ENCODE data around the gene OLIG1.

OLIG1 gene

GRCh38 chr21:33025489-33026442 is 44.2 kb upstream of the OLIG1 start, which contains the start of gene OLIG2:
Gene OLIG2 (plus strand): TSS chr21:33025935. CDS start chr21:33026863, 928 bp downstream.
- Histone ChIP-seq H3K27ac (ENCODE audit: low read depth, low read length, severe bottlenecking) (no peak within 1 kb of the TSS), H3K4me3 (ENCODE audit: extremely low read depth, insufficient read depth, low read length, poor library complexity, severe bottlenecking) (peak within 1 kb of the TSS; percentile 35), H3K4me1 (ENCODE audit: control insufficient read depth, insufficient read depth, low read length, poor library complexity, severe bottlenecking) (peaks cover 4% of the 10 kb centered on the region), H3K9me3 (ENCODE audit: control insufficient read depth, low read length) (no peaks in the 10 kb centered on the region), H3K36me3 (ENCODE audit: control insufficient read depth, insufficient read depth, low read length) (no peaks in the 10 kb centered on the region)
- WGBS, 2 experiments (ENCODE audit: insufficient coverage in 2 of 2): 1% methylated on average over 38 to 47 of the region's 59 CpGs

- no peak overlapping the region for H3K27ac ChIP-seq (ENCODE audit: low read depth, low read length, severe bottlenecking)
- 0 to 5% methylated on average over 7 to 8 of the region's 21 CpGs for WGBS, 2 experiments (ENCODE audit: insufficient coverage in 2 of 2)
- no peaks in the 10 kb centered on the region for H3K9me3 ChIP-seq (ENCODE audit: control insufficient read depth, low read length)
- no peak overlapping the region for H3K4me3 ChIP-seq (ENCODE audit: extremely low read depth, insufficient read depth, low read length, poor library complexity, severe bottlenecking)
- H3K4me1 ChIP-seq (ENCODE audit: control insufficient read depth, insufficient read depth, low read length, poor library complexity, severe bottlenecking): peaks cover 4% of the 10 kb centered on the region
- no peaks in the 10 kb centered on the region for H3K36me3 ChIP-seq (ENCODE audit: control insufficient read depth, insufficient read depth, low read length)
These were observed 43.5 kb upstream of the OLIG1 start for GRCh38 chr21:33026443-33026858.

GRCh38 chr21:33026878-33027400 is 43.0 kb upstream of the OLIG1 start:
- Histone ChIP-seq H3K4me3 (ENCODE audit: extremely low read depth, insufficient read depth, low read length, poor library complexity, severe bottlenecking) (no peak overlapping the region), H3K27ac (ENCODE audit: low read depth, low read length, severe bottlenecking) (no peak overlapping the region)

GRCh38 chr21:33027401-33028286 is 42.3 kb upstream of the OLIG1 start:
- Histone ChIP-seq H3K9me3 (ENCODE audit: control insufficient read depth, low read length) (no peaks in the 10 kb centered on the region), H3K4me3 (ENCODE audit: extremely low read depth, insufficient read depth, low read length, poor library complexity, severe bottlenecking) (no peak overlapping the region), H3K4me1 (ENCODE audit: control insufficient read depth, insufficient read depth, low read length, poor library complexity, severe bottlenecking) (peaks cover 4% of the 10 kb centered on the region), H3K27ac (ENCODE audit: low read depth, low read length, severe bottlenecking) (no peak overlapping the region), H3K36me3 (ENCODE audit: control insufficient read depth, insufficient read depth, low read length) (no peaks in the 10 kb centered on the region)
- WGBS, 2 experiments (ENCODE audit: insufficient coverage in 2 of 2): 1% methylated on average over 18 to 68 of the region's 85 CpGs

More at GRCh38 chr21:33026878-33027400, 43.0 kb upstream of the OLIG1 start:
- Histone ChIP-seq H3K4me1 (ENCODE audit: control insufficient read depth, insufficient read depth, low read length, poor library complexity, severe bottlenecking) (peaks cover 4% of the 10 kb centered on the region), H3K9me3 (ENCODE audit: control insufficient read depth, low read length) (no peaks in the 10 kb centered on the region), H3K36me3 (ENCODE audit: control insufficient read depth, insufficient read depth, low read length) (no peaks in the 10 kb centered on the region)
- 2 to 3% methylated on average over 44 of the region's 54 CpGs for WGBS, 2 experiments (ENCODE audit: insufficient coverage in 2 of 2)

GRCh38 chr21:33028287-33028670 is 41.7 kb upstream of the OLIG1 start:
- 2 to 3% methylated on average over 6 to 11 of the region's 15 CpGs for WGBS, 2 experiments (ENCODE audit: insufficient coverage in 2 of 2)
- H3K4me1 ChIP-seq (ENCODE audit: control insufficient read depth, insufficient read depth, low read length, poor library complexity, severe bottlenecking): peaks cover 4% of the 10 kb centered on the region
- H3K36me3 ChIP-seq (ENCODE audit: control insufficient read depth, insufficient read depth, low read length): no peaks in the 10 kb centered on the region
- no peaks in the 10 kb centered on the region for H3K9me3 ChIP-seq (ENCODE audit: control insufficient read depth, low read length)
- H3K4me3 ChIP-seq (ENCODE audit: extremely low read depth, insufficient read depth, low read length, poor library complexity, severe bottlenecking): no peak overlapping the region
- no peak overlapping the region for H3K27ac ChIP-seq (ENCODE audit: low read depth, low read length, severe bottlenecking)

GRCh38 chr21:33028773-33029384 is 41.1 kb upstream of the OLIG1 start:
- Histone ChIP-seq H3K4me1 (ENCODE audit: control insufficient read depth, insufficient read depth, low read length, poor library complexity, severe bottlenecking) (no peaks in the 10 kb centered on the region), H3K9me3 (ENCODE audit: control insufficient read depth, low read length) (no peaks in the 10 kb centered on the region), H3K4me3 (ENCODE audit: extremely low read depth, insufficient read depth, low read length, poor library complexity, severe bottlenecking) (no peak overlapping the region), H3K36me3 (ENCODE audit: control insufficient read depth, insufficient read depth, low read length) (no peaks in the 10 kb centered on the region), H3K27ac (ENCODE audit: low read depth, low read length, severe bottlenecking) (no peak overlapping the region)
- 3 to 4% methylated on average over 19 to 25 of the region's 28 CpGs for WGBS, 2 experiments (ENCODE audit: insufficient coverage in 2 of 2)

GRCh38 chr21:33029385-33029921 is 40.5 kb upstream of the OLIG1 start:
- 0 to 2% methylated on average over 9 to 16 of the region's 19 CpGs for WGBS, 2 experiments (ENCODE audit: insufficient coverage in 2 of 2)
- H3K36me3 ChIP-seq (ENCODE audit: control insufficient read depth, insufficient read depth, low read length): no peaks in the 10 kb centered on the region
- H3K4me1 ChIP-seq (ENCODE audit: control insufficient read depth, insufficient read depth, low read length, poor library complexity, severe bottlenecking): no peaks in the 10 kb centered on the region
- H3K9me3 ChIP-seq (ENCODE audit: control insufficient read depth, low read length): no peaks in the 10 kb centered on the region
- no peak overlapping the region for H3K4me3 ChIP-seq (ENCODE audit: extremely low read depth, insufficient read depth, low read length, poor library complexity, severe bottlenecking)
- no peak overlapping the region for H3K27ac ChIP-seq (ENCODE audit: low read depth, low read length, severe bottlenecking)

- Histone ChIP-seq H3K4me1 (ENCODE audit: control insufficient read depth, insufficient read depth, low read length, poor library complexity, severe bottlenecking) (no peaks in the 10 kb centered on the region), H3K9me3 (ENCODE audit: control insufficient read depth, low read length) (no peaks in the 10 kb centered on the region), H3K27ac (ENCODE audit: low read depth, low read length, severe bottlenecking) (no peak overlapping the region), H3K4me3 (ENCODE audit: extremely low read depth, insufficient read depth, low read length, poor library complexity, severe bottlenecking) (no peak overlapping the region), H3K36me3 (ENCODE audit: control insufficient read depth, insufficient read depth, low read length) (no peaks in the 10 kb centered on the region)
- WGBS, 2 experiments (ENCODE audit: insufficient coverage in 2 of 2): 9 to 18% methylated on average over 7 to 8 of the region's 10 CpGs
These were observed 39.9 kb upstream of the OLIG1 start for GRCh38 chr21:33029975-33030461.

- Histone ChIP-seq H3K4me3 (ENCODE audit: extremely low read depth, insufficient read depth, low read length, poor library complexity, severe bottlenecking) (no peak overlapping the region), H3K4me1 (ENCODE audit: control insufficient read depth, insufficient read depth, low read length, poor library complexity, severe bottlenecking) (no peaks in the 10 kb centered on the region), H3K27ac (ENCODE audit: low read depth, low read length, severe bottlenecking) (no peak overlapping the region), H3K9me3 (ENCODE audit: control insufficient read depth, low read length) (no peaks in the 10 kb centered on the region), H3K36me3 (ENCODE audit: control insufficient read depth, insufficient read depth, low read length) (no peaks in the 10 kb centered on the region)
- WGBS, 2 experiments (ENCODE audit: insufficient coverage in 2 of 2): 41 to 47% methylated on average over 4 of the region's 6 CpGs
These were observed 39.3 kb upstream of the OLIG1 start for GRCh38 chr21:33030633-33031032.
